Activated CD4-positive, alpha-beta T cell treated with anti-CD3 and anti-CD28 coated beads for 48 hours (primary cell): ENCODE results near the gene ZIC5.

Experiments used
- DNase-seq: peaks from one replicate; pipeline ENCODE4 v3.0.0-alpha.2; 2020

The ZIC5 gene

GRCh38 chr13:99929866-99930265 lies 41.7 kb downstream of the ZIC5 start:
- DNase-seq = no peak

- no peak for DNase-seq
These were observed 45.4 kb downstream of the ZIC5 start for GRCh38 chr13:99926014-99926731.

DNA sequence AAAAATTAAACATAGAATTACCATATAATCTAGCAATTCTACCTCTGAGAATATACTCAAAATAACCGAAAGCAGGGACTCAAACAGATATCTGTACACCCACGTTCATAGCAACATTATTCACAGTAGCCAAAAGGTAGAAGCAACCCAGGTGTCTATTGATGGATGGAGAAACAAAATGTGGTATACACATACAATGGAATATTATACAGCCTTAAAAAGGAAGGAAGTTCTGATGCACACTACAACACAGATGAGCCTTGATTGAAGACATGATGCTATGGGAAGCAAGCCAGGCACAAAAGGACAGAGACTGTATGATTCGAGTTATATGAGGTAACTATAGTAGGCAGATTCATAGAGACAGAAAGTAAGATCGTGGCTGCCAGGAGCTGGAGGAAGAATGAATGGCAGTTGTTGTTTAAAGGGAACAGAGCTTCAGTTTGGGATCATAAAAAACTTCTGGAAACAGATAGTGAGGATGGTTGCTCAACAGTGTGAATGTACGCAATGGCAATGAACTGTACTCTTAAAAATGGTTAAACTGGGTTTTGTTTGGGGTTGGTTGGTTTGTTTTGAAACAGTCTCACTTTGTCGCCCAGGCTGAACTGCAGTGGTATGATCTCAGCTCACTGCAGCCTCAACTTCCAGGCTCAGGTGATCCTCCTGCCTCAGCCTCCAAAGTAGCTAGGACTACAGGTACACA lies 47.5 kb downstream of the ZIC5 start:
- DNase-seq = no peak

DNA sequence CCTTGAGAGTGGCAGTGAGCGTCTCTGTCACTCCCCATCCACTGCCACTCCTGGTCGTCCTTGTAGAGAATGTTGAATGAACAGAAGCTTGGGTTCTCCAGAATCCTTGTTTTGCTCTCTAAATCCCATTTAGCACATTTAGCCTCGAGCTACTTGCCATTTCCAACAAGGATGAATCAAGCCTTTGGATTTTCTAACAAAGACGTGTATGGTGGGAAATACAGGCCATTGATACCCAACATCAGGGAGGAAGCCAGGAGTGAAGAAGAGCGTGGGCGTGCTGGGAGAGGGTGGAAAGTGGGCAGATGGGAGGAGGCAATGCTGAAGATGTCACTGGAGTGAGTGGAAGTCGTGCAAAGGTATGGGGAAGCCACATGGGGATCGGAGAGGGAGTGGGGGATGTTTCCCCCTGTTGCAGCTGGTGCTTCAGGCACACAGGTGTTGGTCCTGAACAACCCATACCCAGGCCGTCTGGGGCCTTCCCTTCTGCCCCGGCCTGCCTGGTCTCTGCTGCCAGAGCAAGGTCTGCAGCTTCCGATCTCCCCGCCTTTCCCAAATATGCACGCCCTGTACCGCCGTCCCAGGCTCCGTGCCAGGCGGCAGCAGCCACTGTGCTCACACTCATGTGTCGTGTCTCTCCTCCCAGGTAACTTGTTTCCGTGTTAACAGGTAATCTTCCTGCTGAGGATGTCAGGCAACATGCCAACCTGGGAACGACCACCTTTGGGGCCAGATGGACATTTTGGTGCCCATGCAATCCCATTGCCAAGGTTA lies 48.7 kb downstream of the ZIC5 start:
- DNase-seq = no peak

DNA sequence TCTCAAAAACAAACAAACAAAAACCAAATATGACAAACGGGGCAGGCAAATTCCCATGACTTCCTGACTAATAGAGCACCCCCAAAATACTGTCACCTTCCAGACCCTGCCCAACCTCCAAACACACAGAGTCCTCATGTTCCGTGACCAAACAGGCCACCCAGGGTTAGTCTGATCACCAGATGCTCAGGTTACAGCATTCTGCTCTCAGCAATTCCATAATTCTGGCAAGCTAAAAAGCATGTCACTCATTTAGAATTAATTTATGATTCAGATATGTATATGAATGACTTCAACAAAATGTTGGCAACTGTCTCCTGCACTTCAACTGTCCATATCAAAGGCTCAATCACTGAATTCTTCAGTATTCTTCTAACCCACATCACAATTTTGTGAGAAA lies 52.4 kb downstream of the ZIC5 start:
- no peak for DNase-seq

- no peak for DNase-seq
These were observed 55.0 kb downstream of the ZIC5 start for GRCh38 chr13:99916366-99917103.

GRCh38 chr13:99913167-99913566 lies 58.4 kb downstream of the ZIC5 start:
- no peak for DNase-seq
